GM12878 (cell line): ENCODE results near the gene UBE2D3. TPM values are rescaled to one million over a fixed set of nuclear protein-coding genes. Genes with fewer than 3 reads are reported as not detected.

Experiments used
- ATAC-seq: fragments of 200-7000 bp; cut with Tn5 transposase; 3 replicates; pipeline ENCODE4 v1.9.1; 2020; ENCODE audit warnings: mild to moderate bottlenecking, moderate library complexity
- BruUV-seq: library from RNA; stranded (reverse); fragments of 400-500 nt; replicated peaks from 2 replicates; lab custom pipeline; 2021; lab: Mats Ljungman, UMichigan
- CTCF ChIA-PET: fragments of 300-600 bp; sonication (Branson Sonifier 250); formaldehyde crosslinking; extraction: SDS; loops from one replicate; lab custom pipeline; 2021; ENCODE audit warnings: inconsistent platforms; lab: Yijun Ruan, JAX
- POLR2A ChIA-PET: fragments of 350-600 bp; formaldehyde crosslinking; extraction: SDS; loops from one replicate; lab custom pipeline; 2021; ENCODE audit warnings: inconsistent platforms; lab: Charles Lee
- RAD21 ChIA-PET: fragments of 300-600 bp; sonication (Branson Sonifier 250); formaldehyde crosslinking; loops from one replicate; lab custom pipeline; 2023; ENCODE audit warnings: antibody characterized with exemption; ENCODE audit not compliant: unreplicated experiment; lab: Charles Lee
- SMC1A ChIA-PET: fragments of 300-600 bp; sonication (Branson Sonifier 250); formaldehyde crosslinking; loops from one replicate; lab custom pipeline; 2023; ENCODE audit not compliant: unreplicated experiment, uncharacterized antibody; lab: Charles Lee
- DNase-seq: peaks from one replicate; pipeline ENCODE4 v3.0.0-alpha.2; 2011; ENCODE audit warnings: low read depth, low spot score
- FAIRE-seq: peaks from 3 replicates; lab custom pipeline; 2011; peaks lifted over from hg19 to GRCh38; lab: Jason Lieb, UNC
- H2AFZ ChIP-seq: 2 replicates; pipeline ENCODE4 v1.6.0; 2011; ENCODE audit warnings: low read depth, low read length, control low read depth; ENCODE audit not compliant: control insufficient read depth
- H3K27ac ChIP-seq: 2 replicates; pipeline ENCODE4 v1.5.1; 2011; ENCODE audit warnings: control low read depth; ENCODE audit not compliant: control insufficient read depth, insufficient read depth
- H3K27me3 ChIP-seq, 2 experiments: replicated peaks in 1 of 2; 2 replicates each; pipeline versions ENCODE4 v1.6.0 to v1.6.1; 2011; ENCODE audit warnings: low read length in 1 of 2; ENCODE audit not compliant: control insufficient read depth in 2 of 2, insufficient read depth in 2 of 2
- H3K36me3 ChIP-seq, 2 experiments: 2 replicates each; pipeline ENCODE4 v1.5.1; 2011; ENCODE audit warnings: low read length in 1 of 2; ENCODE audit not compliant: control insufficient read depth in 2 of 2, insufficient read depth in 2 of 2
- H3K4me1 ChIP-seq: 2 replicates; pipeline ENCODE4 v1.6.1; 2011; ENCODE audit warnings: mild to moderate bottlenecking, low read length, moderate library complexity, mixed read lengths; ENCODE audit not compliant: control insufficient read depth, insufficient read depth
- H3K4me2 ChIP-seq: 2 replicates; pipeline ENCODE4 v1.6.0; 2011; ENCODE audit warnings: control low read depth; ENCODE audit not compliant: control insufficient read depth, insufficient read depth
- H3K4me3 ChIP-seq: fragments of 200-600 bp; sonication (generic); 2 replicates; pipeline ENCODE4 v1.5.1; 2016
- H3K79me2 ChIP-seq: 2 replicates; pipeline ENCODE4 v1.6.0; 2011; ENCODE audit warnings: low read length; ENCODE audit not compliant: control insufficient read depth, insufficient read depth
- H3K9ac ChIP-seq: 2 replicates; pipeline ENCODE4 v1.8.0; 2011; ENCODE audit warnings: low read length, control low read depth, mixed read lengths; ENCODE audit not compliant: control insufficient read depth, insufficient read depth
- H3K9me3 ChIP-seq: replicated peaks from 3 replicates; pipeline ENCODE4 v1.5.1; 2011; ENCODE audit warnings: mild to moderate bottlenecking, low read length; ENCODE audit not compliant: control insufficient read depth, insufficient read depth
- H4K20me1 ChIP-seq: 2 replicates; pipeline ENCODE4 v1.6.0; 2011; ENCODE audit not compliant: control insufficient read depth, insufficient read depth
- CBX3 ChIP-seq: fragments of 200-600 bp; sonication (generic); IDR thresholded peaks from 2 replicates; pipeline ENCODE4 v1.6.1; 2016; ENCODE audit warnings: low read depth, borderline replicate concordance
- EGR1 ChIP-seq, 2 experiments: IDR thresholded peaks; 1 replicate in 1 of 2; 2 replicates in 1 of 2; pipeline ENCODE4 v1.6.1; 2011 to 2012; ENCODE audit warnings: low read depth in 2 of 2, low read length in 2 of 2, borderline replicate concordance in 1 of 2, mild to moderate bottlenecking in 1 of 2, moderate library complexity in 1 of 2
- ESRRA ChIP-seq: IDR thresholded peaks from 2 replicates; pipeline ENCODE4 v1.6.1; 2012; ENCODE audit warnings: mild to moderate bottlenecking, low read length, improper control_type of control experiment
- GABPA ChIP-seq: IDR thresholded peaks from 2 replicates; pipeline ENCODE4 v1.6.1; 2014; ENCODE audit warnings: antibody characterized with exemption, low read depth, mild to moderate bottlenecking, inconsistent platforms
- NFXL1 ChIP-seq: fragments of 450-650 bp; IDR thresholded peaks from 2 replicates; pipeline ENCODE4 v1.6.1; 2017; ENCODE audit warnings: antibody characterized with exemption, mild to moderate bottlenecking, borderline replicate concordance
- NFYA ChIP-seq: IDR thresholded peaks from 2 replicates; pipeline ENCODE4 v1.6.1; 2011; ENCODE audit warnings: low read depth, mild to moderate bottlenecking, low read length, improper control_type of control experiment, borderline replicate concordance
- SIX5 ChIP-seq: IDR thresholded peaks from 2 replicates; pipeline ENCODE4 v1.6.1; 2011; ENCODE audit warnings: mild to moderate bottlenecking, low read depth, low read length, moderate library complexity; ENCODE audit not compliant: severe bottlenecking
- SPI1 ChIP-seq: IDR thresholded peaks from 2 replicates; pipeline ENCODE4 v1.6.1; 2011; ENCODE audit warnings: low read depth, mild to moderate bottlenecking, low read length, moderate library complexity, borderline replicate concordance; ENCODE audit not compliant: insufficient read depth
- SRF ChIP-seq, 2 experiments: IDR thresholded peaks; 2 replicates each; pipeline ENCODE4 v1.6.1; 2011; ENCODE audit warnings: low read depth in 2 of 2, low read length in 2 of 2, mild to moderate bottlenecking in 1 of 2, moderate library complexity in 1 of 2
- TARDBP ChIP-seq: IDR thresholded peaks from 2 replicates; pipeline ENCODE4 v1.6.1; 2016; ENCODE audit warnings: borderline replicate concordance
- WGBS: methylation state at CpG from one replicate; pipeline ENCODE4 v1.1.6; 2016; ENCODE audit warnings: low lambda C conversion rate; ENCODE audit not compliant: insufficient replicate concordance, insufficient coverage; ENCODE audit errors: missing lambda C conversion rate; 5-methylcytosine and 5-hydroxymethylcytosine counted together
- in situ Hi-C: fragments of 300-500 bp; cut with MboI; formaldehyde crosslinking; loops from 9 replicates; pipeline ENCODE4 v1.14.3; 2018; ENCODE audit warnings: mixed read lengths
- intact Hi-C: fragments of 100-400 bp; cut with micrococcal nuclease; formaldehyde crosslinking; loops from one replicate; pipeline ENCODE4 v1.14.2; 2022; ENCODE audit not compliant: unreplicated experiment
- polyA plus RNA-seq, 11 experiments: library from polyadenylated mRNA; depleted of rRNA in 4 of 11; unstranded in 6 of 11; stranded (reverse) in 5 of 11; fragments of >200 nt; fragmentation: Nextera tagmentation in 4 of 11; fragmentation: Illumina TruSeq in 1 of 11; extraction: Ambion mirVana in 4 of 11; extraction: Trizol in 1 of 11; gene quantifications; 1 replicate in 1 of 11; 2 replicates in 10 of 11; pipeline versions ENCODE4 v1.2.1 to v1.2.3, GENCODE V29; 2011 to 2016; ENCODE audit warnings: inconsistent platforms in 2 of 11, missing spikeins in 2 of 11, low read depth in 1 of 11
- total RNA-seq, 4 experiments: library from RNA; depleted of rRNA in 3 of 4; stranded (reverse); fragments of >200 nt in 3 of 4; fragmentation: Illumina TruSeq in 1 of 4; extraction: Trizol in 1 of 4; gene quantifications; 2 replicates each; pipeline versions ENCODE4 v1.2.1 to v1.2.3, GENCODE V29; 2013 to 2021
- TF ChIP-seq, protein P1 (sequence below): fragments of 450-650 bp; IDR thresholded peaks from 2 replicates; pipeline ENCODE4 v1.6.1; 2016; ENCODE audit warnings: mild to moderate bottlenecking, moderate library complexity, borderline replicate concordance
- TF ChIP-seq, protein P2 (sequence below): fragments of 450-650 bp; IDR thresholded peaks from 2 replicates; pipeline ENCODE4 v1.6.1; 2017; ENCODE audit warnings: mild to moderate bottlenecking, low read depth, inconsistent platforms; ENCODE audit not compliant: poor library complexity, severe bottlenecking
- TF ChIP-seq, protein P3 (sequence below): IDR thresholded peaks from 2 replicates; pipeline ENCODE4 v1.6.1; 2011; ENCODE audit warnings: mild to moderate bottlenecking, low read depth, low read length, moderate library complexity; ENCODE audit not compliant: insufficient replicate concordance

UBE2D3 gene
- total and polyA plus RNA-seq, 10 of the 15 experiments (the other 5 are each of a cell fraction or from before 2014, with no cell fraction given), result 162 to 572 (median 395) TPM

DNA sequence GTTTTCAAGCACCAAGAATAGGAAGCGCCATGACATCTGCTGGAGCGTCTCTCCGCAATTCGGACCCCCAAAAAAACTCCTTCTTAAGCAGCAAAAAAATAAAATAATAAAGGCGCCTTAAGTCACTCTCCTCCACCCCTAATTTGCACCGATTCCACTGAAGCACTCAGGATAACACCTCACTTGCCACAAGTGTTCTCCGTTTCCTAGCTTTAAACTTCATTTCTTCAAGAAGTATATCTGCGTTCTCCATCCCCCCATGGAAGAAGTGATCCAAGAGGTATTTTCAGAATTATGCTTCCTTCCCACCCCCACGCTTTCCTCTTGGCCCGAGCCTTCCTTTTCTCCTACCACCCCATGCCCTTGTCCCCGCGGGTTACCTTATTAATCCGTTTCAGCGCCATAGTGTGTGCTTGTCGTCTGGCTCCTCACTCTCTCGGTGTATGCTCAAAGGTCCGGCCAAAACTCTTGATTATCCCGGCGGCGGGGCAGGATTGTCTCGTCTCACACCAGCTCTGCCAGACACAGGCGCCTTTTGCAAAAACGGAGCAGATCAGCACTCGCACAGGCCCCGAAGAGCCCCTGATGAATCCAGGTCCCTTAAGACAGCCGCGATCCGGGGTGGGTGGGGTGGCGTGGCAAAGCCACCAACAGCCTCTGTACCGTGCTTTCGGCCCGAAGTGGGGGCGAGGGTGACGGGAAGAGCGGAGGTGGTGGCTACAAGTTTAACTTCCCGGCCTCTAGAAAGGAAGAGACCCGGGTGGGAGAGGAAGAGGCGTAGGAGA lies 1.1 kb downstream of the UBE2D3 start:
- Histone ChIP-seq H2AFZ (no peak overlapping the region), H3K36me3 (peaks cover 0 to 3% of the 10 kb centered on the region in 2 experiments; a peak in 1 of 4 replicates), H3K9me3 (no peaks in the 10 kb centered on the region), H3K4me3 (peak overlapping the region; percentile 89), H3K4me1 (peaks cover 4% of the 10 kb centered on the region; the same call in 1 of the 2 replicates), H3K4me2 (peak overlapping the region; percentile 15; the same call in 1 of the 2 replicates), H3K9ac (peak overlapping the region; percentile 100), H3K79me2 (peaks cover 71% of the 10 kb centered on the region), H3K27ac (peak overlapping the region; percentile 99), H3K27me3 (no peaks in the 10 kb centered on the region), H4K20me1 (no peaks in the 10 kb centered on the region; the same call in 1 of the 2 replicates)
- RAD21 ChIA-PET, result interaction anchor here (1.1 to 10.1 kb wide), 9 partner anchors 9 to 140 kb away, joined by 3 to 139 read pairs (median 8); partner anchors contain the start of genes CISD2 and MANBA
- POLR2A ChIA-PET, result interaction anchor here (0.6 to 11.7 kb wide), 8 partner anchors 12 to 206 kb away, joined by 3 to 164 read pairs (median 4); partner anchors contain the start of genes CISD2 and MANBA
- FAIRE-seq (no peak), DNase-seq (no peak), ATAC-seq (peak; percentile 1)
- SMC1A ChIA-PET, result interaction anchor here (0.9 to 8.9 kb wide), 11 partner anchors 10 to 206 kb away, joined by 3 to 91 read pairs (median 7); partner anchors contain the start of genes CISD2 and MANBA
- intact Hi-C loops, result loop anchor here (2.0 to 10.0 kb wide), 5 partner anchors 249 to 1666 kb away; partner anchors contain the start of genes BDH2, CXXC4 and SLC39A8
- BruUV-seq, result TSS peak; percentile 51
- CTCF ChIA-PET, result interaction anchor here (0.5 to 4.5 kb wide), 7 partner anchors 9 to 398 kb away, joined by 3 to 37 read pairs (median 4); partner anchors contain the start of genes CISD2 and MANBA
- in situ Hi-C loops, result no loop called here
- 1% methylated on average over 36 of the region's 38 CpGs for WGBS
- no peak for TF ChIP-seq SIX5
- 0 out of 2 replicates have a peak, but pooled peaks have one; percentile 21 for TF ChIP-seq TARDBP
- no peak for TF ChIP-seq NFXL1
- TF ChIP-seq, protein P1, sequence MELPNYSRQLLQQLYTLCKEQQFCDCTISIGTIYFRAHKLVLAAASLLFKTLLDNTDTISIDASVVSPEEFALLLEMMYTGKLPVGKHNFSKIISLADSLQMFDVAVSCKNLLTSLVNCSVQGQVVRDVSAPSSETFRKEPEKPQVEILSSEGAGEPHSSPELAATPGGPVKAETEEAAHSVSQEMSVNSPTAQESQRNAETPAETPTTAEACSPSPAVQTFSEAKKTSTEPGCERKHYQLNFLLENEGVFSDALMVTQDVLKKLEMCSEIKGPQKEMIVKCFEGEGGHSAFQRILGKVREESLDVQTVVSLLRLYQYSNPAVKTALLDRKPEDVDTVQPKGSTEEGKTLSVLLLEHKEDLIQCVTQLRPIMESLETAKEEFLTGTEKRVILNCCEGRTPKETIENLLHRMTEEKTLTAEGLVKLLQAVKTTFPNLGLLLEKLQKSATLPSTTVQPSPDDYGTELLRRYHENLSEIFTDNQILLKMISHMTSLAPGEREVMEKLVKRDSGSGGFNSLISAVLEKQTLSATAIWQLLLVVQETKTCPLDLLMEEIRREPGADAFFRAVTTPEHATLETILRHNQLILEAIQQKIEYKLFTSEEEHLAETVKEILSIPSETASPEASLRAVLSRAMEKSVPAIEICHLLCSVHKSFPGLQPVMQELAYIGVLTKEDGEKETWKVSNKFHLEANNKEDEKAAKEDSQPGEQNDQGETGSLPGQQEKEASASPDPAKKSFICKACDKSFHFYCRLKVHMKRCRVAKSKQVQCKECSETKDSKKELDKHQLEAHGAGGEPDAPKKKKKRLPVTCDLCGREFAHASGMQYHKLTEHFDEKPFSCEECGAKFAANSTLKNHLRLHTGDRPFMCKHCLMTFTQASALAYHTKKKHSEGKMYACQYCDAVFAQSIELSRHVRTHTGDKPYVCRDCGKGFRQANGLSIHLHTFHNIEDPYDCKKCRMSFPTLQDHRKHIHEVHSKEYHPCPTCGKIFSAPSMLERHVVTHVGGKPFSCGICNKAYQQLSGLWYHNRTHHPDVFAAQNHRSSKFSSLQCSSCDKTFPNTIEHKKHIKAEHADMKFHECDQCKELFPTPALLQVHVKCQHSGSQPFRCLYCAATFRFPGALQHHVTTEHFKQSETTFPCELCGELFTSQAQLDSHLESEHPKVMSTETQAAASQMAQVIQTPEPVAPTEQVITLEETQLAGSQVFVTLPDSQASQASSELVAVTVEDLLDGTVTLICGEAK, result peak; percentile 47; the same call in 1 of the 2 replicates
- TF ChIP-seq GABPA, result peak; percentile 69
- TF ChIP-seq, protein P2, sequence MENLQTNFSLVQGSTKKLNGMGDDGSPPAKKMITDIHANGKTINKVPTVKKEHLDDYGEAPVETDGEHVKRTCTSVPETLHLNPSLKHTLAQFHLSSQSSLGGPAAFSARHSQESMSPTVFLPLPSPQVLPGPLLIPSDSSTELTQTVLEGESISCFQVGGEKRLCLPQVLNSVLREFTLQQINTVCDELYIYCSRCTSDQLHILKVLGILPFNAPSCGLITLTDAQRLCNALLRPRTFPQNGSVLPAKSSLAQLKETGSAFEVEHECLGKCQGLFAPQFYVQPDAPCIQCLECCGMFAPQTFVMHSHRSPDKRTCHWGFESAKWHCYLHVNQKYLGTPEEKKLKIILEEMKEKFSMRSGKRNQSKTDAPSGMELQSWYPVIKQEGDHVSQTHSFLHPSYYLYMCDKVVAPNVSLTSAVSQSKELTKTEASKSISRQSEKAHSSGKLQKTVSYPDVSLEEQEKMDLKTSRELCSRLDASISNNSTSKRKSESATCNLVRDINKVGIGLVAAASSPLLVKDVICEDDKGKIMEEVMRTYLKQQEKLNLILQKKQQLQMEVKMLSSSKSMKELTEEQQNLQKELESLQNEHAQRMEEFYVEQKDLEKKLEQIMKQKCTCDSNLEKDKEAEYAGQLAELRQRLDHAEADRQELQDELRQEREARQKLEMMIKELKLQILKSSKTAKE, result peak; percentile 54
- no peak for TF ChIP-seq ESRRA
- no peak for TF ChIP-seq NFYA
- TF ChIP-seq EGR1 (IDR thresholded peaks at IDR 0.05; ENCODE audit: borderline replicate concordance in 1 of 2, low read depth in 2 of 2, low read length in 2 of 2), result peak in 1 of 2 experiments; percentile 21; a peak in 1 of 3 replicates
- no peak for TF ChIP-seq SRF (IDR thresholded peaks at IDR 0.05; ENCODE audit: low read depth in 2 of 2, low read length in 2 of 2)
- TF ChIP-seq SPI1, result 0 out of 2 replicates have a peak, but pooled peaks have one; percentile 1
- TF ChIP-seq, protein P3, sequence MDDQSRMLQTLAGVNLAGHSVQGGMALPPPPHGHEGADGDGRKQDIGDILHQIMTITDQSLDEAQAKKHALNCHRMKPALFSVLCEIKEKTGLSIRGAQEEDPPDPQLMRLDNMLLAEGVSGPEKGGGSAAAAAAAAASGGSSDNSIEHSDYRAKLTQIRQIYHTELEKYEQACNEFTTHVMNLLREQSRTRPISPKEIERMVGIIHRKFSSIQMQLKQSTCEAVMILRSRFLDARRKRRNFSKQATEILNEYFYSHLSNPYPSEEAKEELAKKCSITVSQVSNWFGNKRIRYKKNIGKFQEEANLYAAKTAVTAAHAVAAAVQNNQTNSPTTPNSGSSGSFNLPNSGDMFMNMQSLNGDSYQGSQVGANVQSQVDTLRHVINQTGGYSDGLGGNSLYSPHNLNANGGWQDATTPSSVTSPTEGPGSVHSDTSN, result no peak
- no peak for TF ChIP-seq CBX3
